Kidney epithelial cell (primary cell): ENCODE results near the gene IQCH. TPM values are rescaled to one million over a fixed set of nuclear protein-coding genes. Genes with fewer than 3 reads are reported as not detected.

Experiments
- DNase-seq: peaks from one replicate; pipeline ENCODE4 v3.0.0-alpha.2; 2010; ENCODE audit warnings: low read depth
- H3K27me3 ChIP-seq: 2 replicates; pipeline ENCODE4 v1.6.0; 2011; ENCODE audit warnings: low read length; ENCODE audit not compliant: control insufficient read depth, insufficient read depth
- H3K36me3 ChIP-seq: 2 replicates; pipeline ENCODE4 v1.5.1; 2011; ENCODE audit warnings: low read length; ENCODE audit not compliant: control insufficient read depth, insufficient read depth
- H3K4me3 ChIP-seq: 2 replicates; pipeline ENCODE4 v1.5.1; 2011; ENCODE audit warnings: low read depth, mild to moderate bottlenecking, control low read depth, low read length
- CTCF ChIP-seq: IDR thresholded peaks from 2 replicates; pipeline ENCODE4 v1.5.1; 2011; ENCODE audit warnings: mild to moderate bottlenecking, moderate library complexity, low read length, control low read depth, inconsistent platforms; ENCODE audit not compliant: insufficient read depth, poor library complexity, severe bottlenecking
- total RNA-seq: library from RNA; depleted of rRNA; stranded (reverse); fragments of >200 nt; gene quantifications from 2 replicates; pipeline ENCODE4 v1.2.3, GENCODE V29; 2015

Gene IQCH
- total RNA-seq, 1 donor from 2014 or later, result 6.3 TPM

GRCh38 chr15:67537771-67538170, 283.2 kb downstream of the IQCH start:
- no peak for TF ChIP-seq CTCF
- DNase-seq, result no peak
- no peaks in the 10 kb centered on the region for H3K36me3 ChIP-seq
- H3K4me3 ChIP-seq, result no peak overlapping the region
- H3K27me3 ChIP-seq, result no peaks in the 10 kb centered on the region

- TF ChIP-seq CTCF, result no peak
- Histone ChIP-seq H3K4me3 (peak within 1 kb of the TSS; percentile 81), H3K27me3 (no peaks in the 10 kb centered on the region), H3K36me3 (no peaks in the 10 kb centered on the region)
- DNase-seq, result no peak
Measured at GRCh38 chr15:67542420-67543347, 288.1 kb downstream of the IQCH start, which contains the start of gene MAP2K5. MAP2K5 (plus strand) TSS chr15:67542703; CDS start chr15:67543336, 633 bp downstream.

GRCh38 chr15:67543348-67543718, 288.7 kb downstream of the IQCH start:
- Histone ChIP-seq H3K4me3 (peak overlapping the region; percentile 81), H3K36me3 (no peaks in the 10 kb centered on the region), H3K27me3 (no peaks in the 10 kb centered on the region)
- DNase-seq, result no peak
- no peak for TF ChIP-seq CTCF

GRCh38 chr15:67544475-67544874, 289.9 kb downstream of the IQCH start:
- H3K27me3 ChIP-seq, result no peaks in the 10 kb centered on the region
- no peak for TF ChIP-seq CTCF
- H3K4me3 ChIP-seq, result no peak overlapping the region
- no peak for DNase-seq
- no peaks in the 10 kb centered on the region for H3K36me3 ChIP-seq

- Histone ChIP-seq H3K27me3 (no peaks in the 10 kb centered on the region), H3K4me3 (no peak overlapping the region), H3K36me3 (no peaks in the 10 kb centered on the region)
- no peak for TF ChIP-seq CTCF
- DNase-seq, result no peak
Measured at GRCh38 chr15:67545864-67546263, 291.3 kb downstream of the IQCH start.

- no peak for DNase-seq
- no peak for TF ChIP-seq CTCF
- Histone ChIP-seq H3K4me3 (no peak overlapping the region), H3K27me3 (no peaks in the 10 kb centered on the region), H3K36me3 (no peaks in the 10 kb centered on the region)
Measured at GRCh38 chr15:67547064-67547463, 292.5 kb downstream of the IQCH start.
